ENCODE data around the gene GNG7. TPM values are rescaled to one million over a fixed set of nuclear protein-coding genes. Genes with fewer than 3 reads are reported as not detected.
"Not testable (repeated sequence)": the region's sequence is repeated elsewhere in the genome, so short reads cannot be mapped to it uniquely, and the experiment has no call there.

Gene GNG7
- total RNA-seq, 1 donor from 2014 or later = 0.96 TPM

DNA sequence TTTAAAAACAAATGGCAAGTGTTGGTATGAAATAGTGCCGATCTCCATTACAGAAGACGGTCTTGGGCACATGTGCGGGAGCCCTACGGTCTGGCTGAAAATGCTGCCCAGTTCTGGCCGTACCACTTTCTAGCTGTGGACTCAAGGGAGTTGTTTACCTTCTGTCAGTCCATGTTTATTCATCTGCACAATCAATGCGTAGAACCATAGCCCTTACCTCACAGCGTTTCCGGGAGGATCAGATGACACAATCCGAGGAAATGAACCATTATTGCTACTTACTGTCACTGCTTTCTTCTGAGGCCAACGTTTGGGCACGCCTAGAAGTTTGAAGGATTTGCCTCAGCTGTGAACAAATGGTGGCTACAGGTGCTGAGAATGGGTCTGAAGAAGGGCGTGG, 195.4 kb downstream of the GNG7 start:
- no peaks in the 10 kb centered on the region for H3K27me3 ChIP-seq
- TF ChIP-seq, protein P1, sequence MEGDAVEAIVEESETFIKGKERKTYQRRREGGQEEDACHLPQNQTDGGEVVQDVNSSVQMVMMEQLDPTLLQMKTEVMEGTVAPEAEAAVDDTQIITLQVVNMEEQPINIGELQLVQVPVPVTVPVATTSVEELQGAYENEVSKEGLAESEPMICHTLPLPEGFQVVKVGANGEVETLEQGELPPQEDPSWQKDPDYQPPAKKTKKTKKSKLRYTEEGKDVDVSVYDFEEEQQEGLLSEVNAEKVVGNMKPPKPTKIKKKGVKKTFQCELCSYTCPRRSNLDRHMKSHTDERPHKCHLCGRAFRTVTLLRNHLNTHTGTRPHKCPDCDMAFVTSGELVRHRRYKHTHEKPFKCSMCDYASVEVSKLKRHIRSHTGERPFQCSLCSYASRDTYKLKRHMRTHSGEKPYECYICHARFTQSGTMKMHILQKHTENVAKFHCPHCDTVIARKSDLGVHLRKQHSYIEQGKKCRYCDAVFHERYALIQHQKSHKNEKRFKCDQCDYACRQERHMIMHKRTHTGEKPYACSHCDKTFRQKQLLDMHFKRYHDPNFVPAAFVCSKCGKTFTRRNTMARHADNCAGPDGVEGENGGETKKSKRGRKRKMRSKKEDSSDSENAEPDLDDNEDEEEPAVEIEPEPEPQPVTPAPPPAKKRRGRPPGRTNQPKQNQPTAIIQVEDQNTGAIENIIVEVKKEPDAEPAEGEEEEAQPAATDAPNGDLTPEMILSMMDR (IDR thresholded peaks at IDR 0.05) = no peak
- no peak overlapping the region for H3K27ac ChIP-seq
- intact Hi-C loops (cut with DNase I) = no loop called here
- no peak overlapping the region for H3K4me3 ChIP-seq
- H3K36me3 ChIP-seq = no peaks in the 10 kb centered on the region
- H3K9me3 ChIP-seq = no peaks in the 10 kb centered on the region
- H3K4me1 ChIP-seq = no peaks in the 10 kb centered on the region
- peak in 1 of 2 donors; percentile 75 for DNase-seq (ENCODE audit: low spot score in 2 of 2)

DNA sequence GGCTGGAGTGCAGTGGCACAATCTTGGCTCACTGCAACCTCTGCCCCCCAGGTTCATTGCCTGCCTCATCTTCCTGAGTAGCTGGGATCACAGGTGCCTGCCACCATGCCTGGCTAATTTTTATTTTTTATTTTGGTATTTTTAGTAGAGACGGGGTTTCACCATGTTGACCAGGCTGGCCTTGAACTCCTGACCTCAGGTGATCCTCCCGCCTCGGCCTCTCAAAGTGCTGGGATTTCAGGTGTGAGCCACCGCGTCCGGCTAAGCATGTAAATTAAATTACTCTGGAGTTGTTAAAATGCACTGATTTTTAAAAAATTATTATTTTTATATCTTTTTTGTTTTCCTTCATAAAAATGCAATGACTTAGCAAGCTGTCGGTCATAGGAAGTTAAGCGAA, 195.8 kb downstream of the GNG7 start:
- H3K36me3 ChIP-seq; H3K27ac ChIP-seq; DNase-seq (ENCODE audit: low spot score in 2 of 2); H3K9me3 ChIP-seq; H3K4me3 ChIP-seq; intact Hi-C loops (cut with DNase I); H3K27me3 ChIP-seq; H3K4me1 ChIP-seq: not testable (repeated sequence)

DNA sequence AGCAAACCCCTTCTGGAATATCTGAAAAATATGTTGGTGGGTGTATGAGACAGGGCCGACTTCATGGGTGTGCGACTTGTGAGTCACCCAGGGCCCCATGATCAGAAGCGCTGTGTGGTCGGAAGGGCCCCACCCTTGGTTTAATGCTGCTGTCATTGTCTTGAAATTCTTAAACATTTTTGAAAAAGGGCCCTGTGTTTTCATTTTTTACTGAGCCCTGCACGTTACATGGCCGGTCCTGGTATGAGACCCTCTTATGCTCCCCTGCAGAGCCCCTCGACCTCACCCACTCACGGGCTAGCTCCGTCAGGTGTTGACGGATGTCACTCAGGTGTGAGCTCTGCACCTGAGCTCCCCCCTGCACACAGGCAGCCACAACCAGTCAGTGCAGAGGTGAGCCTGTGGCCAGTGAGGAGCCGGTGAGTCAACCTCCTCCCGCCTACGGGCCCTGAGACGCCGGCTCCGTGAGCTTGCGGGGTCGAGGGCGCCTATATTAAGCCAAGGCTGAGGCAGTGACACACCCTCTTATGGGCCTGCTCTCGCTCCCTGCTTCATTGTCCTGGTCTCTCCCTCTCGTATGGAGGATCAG, 198.9 kb downstream of the GNG7 start:
- Histone ChIP-seq H3K36me3 (no peaks in the 10 kb centered on the region), H3K4me1 (no peaks in the 10 kb centered on the region), H3K27me3 (no peaks in the 10 kb centered on the region), H3K9me3 (no peaks in the 10 kb centered on the region), H3K4me3 (no peak overlapping the region), H3K27ac (no peak overlapping the region)
- TF ChIP-seq, protein P1 (IDR thresholded peaks at IDR 0.05) = no peak
- DNase-seq (ENCODE audit: low spot score in 2 of 2) = no peak
- intact Hi-C loops (cut with DNase I) = no loop called here

DNA sequence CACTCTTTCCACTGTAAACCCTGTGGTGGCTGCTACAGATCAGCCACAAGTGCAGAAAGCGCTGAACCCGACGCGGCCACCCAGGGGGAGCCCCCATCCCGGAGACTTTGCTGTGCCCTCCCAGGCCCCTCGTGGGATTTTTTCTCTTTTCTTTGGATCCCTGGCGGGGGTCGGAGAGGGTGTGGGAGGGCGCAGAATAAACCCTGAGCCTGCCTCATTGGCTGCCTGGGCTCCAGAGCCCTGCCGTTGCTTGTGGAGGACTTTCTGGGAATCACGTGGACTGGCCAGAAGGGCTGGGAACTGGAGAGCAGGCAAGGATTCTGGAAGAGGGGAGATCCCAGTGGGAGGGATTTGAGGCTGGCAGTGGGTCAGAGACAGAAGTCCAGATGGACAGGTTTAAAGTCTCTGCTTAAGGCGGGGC, 201.6 kb downstream of the GNG7 start:
- H3K27ac ChIP-seq = no peak overlapping the region
- peaks cover 0 to 3% of the 10 kb centered on the region in 2 donors for H3K4me1 ChIP-seq
- no peaks in the 10 kb centered on the region for H3K27me3 ChIP-seq
- TF ChIP-seq, protein P1 (IDR thresholded peaks at IDR 0.05) = no peak
- H3K36me3 ChIP-seq = no peaks in the 10 kb centered on the region
- no peak overlapping the region for H3K4me3 ChIP-seq
- no peaks in the 10 kb centered on the region for H3K9me3 ChIP-seq
- DNase-seq (ENCODE audit: low spot score in 2 of 2) = no peak
- intact Hi-C loops (cut with DNase I) = no loop called here

DNA sequence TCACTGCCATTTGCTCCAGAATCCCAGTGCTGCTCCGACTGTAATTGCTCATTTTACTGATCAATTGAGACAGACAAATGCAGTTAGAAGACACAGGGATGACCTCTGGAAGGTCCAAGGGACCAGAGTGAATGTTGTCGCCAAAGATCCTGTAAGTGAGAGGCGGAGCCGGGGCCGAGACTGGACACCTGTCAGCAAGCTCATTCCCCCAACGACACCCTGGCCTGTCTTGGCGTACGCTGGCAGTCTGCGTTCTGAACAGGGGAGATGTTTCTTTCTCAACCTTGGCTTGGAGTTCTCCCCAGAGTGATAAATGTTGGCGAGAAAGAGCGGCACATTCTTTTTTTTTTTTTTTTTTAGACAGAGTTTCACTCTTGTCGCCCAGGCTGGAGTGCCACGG, 202.3 kb downstream of the GNG7 start:
- peaks cover 0 to 10% of the 10 kb centered on the region in 2 donors for H3K4me1 ChIP-seq
- no peak overlapping the region for H3K4me3 ChIP-seq
- DNase-seq (ENCODE audit: low spot score in 2 of 2) = no peak
- H3K36me3 ChIP-seq = no peaks in the 10 kb centered on the region
- no peaks in the 10 kb centered on the region for H3K9me3 ChIP-seq
- H3K27ac ChIP-seq = no peak overlapping the region
- intact Hi-C loops (cut with DNase I) = no loop called here
- no peaks in the 10 kb centered on the region for H3K27me3 ChIP-seq
- TF ChIP-seq, protein P1 (IDR thresholded peaks at IDR 0.05) = no peak

DNA sequence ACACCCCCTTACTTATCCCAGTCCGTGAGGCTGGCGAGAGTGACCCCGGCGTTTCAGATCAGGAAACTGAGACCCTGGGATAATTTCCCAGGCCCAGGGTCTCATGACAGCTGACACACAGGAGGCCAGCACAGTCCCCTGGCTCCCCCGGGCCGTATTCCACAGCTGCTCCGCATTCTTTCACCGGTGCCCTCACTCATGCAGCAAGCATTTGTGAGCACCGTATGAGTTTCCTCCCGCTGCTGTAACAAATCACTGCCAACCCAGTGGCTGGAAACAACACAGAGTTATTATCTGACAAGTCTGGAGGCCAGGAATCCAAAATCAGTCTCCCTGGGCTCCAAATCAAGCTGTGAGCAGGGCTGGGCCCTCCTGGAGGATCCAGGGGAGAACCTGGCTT, 205.3 kb downstream of the GNG7 start:
- Histone ChIP-seq H3K36me3 (no peaks in the 10 kb centered on the region), H3K4me1 (peaks cover 4 to 17% of the 10 kb centered on the region in 2 donors), H3K27me3 (no peaks in the 10 kb centered on the region), H3K27ac (no peak overlapping the region), H3K9me3 (no peaks in the 10 kb centered on the region), H3K4me3 (no peak overlapping the region)
- intact Hi-C loops (cut with DNase I) = no loop called here
- DNase-seq (ENCODE audit: low spot score in 2 of 2) = no peak
- TF ChIP-seq, protein P1 (IDR thresholded peaks at IDR 0.05) = no peak
